Pancreas (tissue), 10 donors: ENCODE results near the gene PON3. TPM values are rescaled to one million over a fixed set of nuclear protein-coding genes. Genes with fewer than 3 reads are reported as not detected.

Experiments
- ATAC-seq, 4 donors: fragments of 200-7000 bp; cut with Tn5 transposase; one replicate each; pipeline versions ENCODE4 v1.8.0 to v1.9.1; 2020; ENCODE audit warnings: mild to moderate bottlenecking in 4 of 4, moderate library complexity in 4 of 4
- DNase-seq, 6 donors: peaks; one replicate each; pipeline ENCODE4 v3.0.0-alpha.2; 2020
- FAIRE-seq: peaks from 2 replicates; lab custom pipeline; 2012; peaks lifted over from hg19 to GRCh38; lab: Jason Lieb, UNC
- H3K27ac ChIP-seq, 4 donors: fragments of 200-600 bp; sonication (generic); 1 replicate in 3 of 4; 2 replicates in 1 of 4; pipeline versions ENCODE4 v1.5.0 to v1.8.0; 2020
- H3K27me3 ChIP-seq, 4 donors: fragments of 200-600 bp; one replicate each; pipeline ENCODE4 v1.8.0; 2021
- H3K36me3 ChIP-seq, 3 donors: fragments of 200-600 bp; sonication (generic) in 1 of 3; one replicate each; pipeline versions ENCODE4 v1.5.0 to v1.8.0; 2020 to 2021
- H3K4me1 ChIP-seq, 3 donors: fragments of 200-600 bp; one replicate each; pipeline ENCODE4 v1.8.0; 2021
- H3K4me3 ChIP-seq, 4 donors: fragments of 200-600 bp; sonication (generic) in 2 of 4; one replicate each; pipeline versions ENCODE4 v1.5.0 to v1.8.0; 2020 to 2021
- H3K9me3 ChIP-seq, 4 donors: fragments of 200-600 bp; one replicate each; pipeline ENCODE4 v1.8.0; 2021
- WGBS, 2 donors: extraction: QIAGEN DNeasy Blood & Tissue Kit; methylation state at CpG; one replicate each; pipeline ENCODE4 v1.1.7; 2013; 5-methylcytosine and 5-hydroxymethylcytosine counted together
- intact Hi-C, 3 donors: fragments of 100-400 bp; cut with DNase I; formaldehyde crosslinking; loops; one replicate each; pipeline versions ENCODE4 v1.11.1 to v1.14.2; 2022
- polyA plus RNA-seq, 2 donors: library from polyadenylated mRNA; stranded (reverse); fragments of 200-250 nt; gene quantifications; one replicate each; pipeline ENCODE4 v1.2.3, GENCODE V29; 2013
- total RNA-seq, 6 donors: library from RNA; stranded (reverse); fragmentation: NEBNext Ultra II Directional in 4 of 6; extraction: Animal tissue kit (Norgen Biotek cat#: 25700) in 4 of 6; gene quantifications; one replicate each; pipeline versions ENCODE4 v1.2.1 to v1.2.4, GENCODE V29; 2021 to 2023
- TF ChIP-seq, protein P1 (sequence below), 4 donors: fragments of 200-600 bp; sonication (generic) in 3 of 4; IDR thresholded peaks; one replicate each; pipeline versions ENCODE4 v1.5.0 to v1.8.0; 2021; ENCODE audit warnings: antibody characterized with exemption in 4 of 4
- donor health status: healthy with polysubstance abuse.
- donor health status: DM: no; HTN: no; CAD: no; lungs with moderate emphysema.
- donor health status: DM: no; HTN: no; CAD: no.
- donor health status: control.
- donor health status: control.
- donor health status: Bipolar disorder and iron deficiency.
- donor health status: DM: yes; HTN: yes; CAD: no.
- donor health status: DM: no; HTN: no; CAD: no.
- donor health status: DM: no; HTN: no; CAD: no.
- donor health status: DM: yes; HTN: yes; CAD: no.

The PON3 gene
- total RNA-seq (1 to 10 TPM; 2.4 to 5.5 (median 3.3) TPM), polyA plus RNA-seq (1 to 10 TPM; 5.8 to 9.3 TPM)

DNA sequence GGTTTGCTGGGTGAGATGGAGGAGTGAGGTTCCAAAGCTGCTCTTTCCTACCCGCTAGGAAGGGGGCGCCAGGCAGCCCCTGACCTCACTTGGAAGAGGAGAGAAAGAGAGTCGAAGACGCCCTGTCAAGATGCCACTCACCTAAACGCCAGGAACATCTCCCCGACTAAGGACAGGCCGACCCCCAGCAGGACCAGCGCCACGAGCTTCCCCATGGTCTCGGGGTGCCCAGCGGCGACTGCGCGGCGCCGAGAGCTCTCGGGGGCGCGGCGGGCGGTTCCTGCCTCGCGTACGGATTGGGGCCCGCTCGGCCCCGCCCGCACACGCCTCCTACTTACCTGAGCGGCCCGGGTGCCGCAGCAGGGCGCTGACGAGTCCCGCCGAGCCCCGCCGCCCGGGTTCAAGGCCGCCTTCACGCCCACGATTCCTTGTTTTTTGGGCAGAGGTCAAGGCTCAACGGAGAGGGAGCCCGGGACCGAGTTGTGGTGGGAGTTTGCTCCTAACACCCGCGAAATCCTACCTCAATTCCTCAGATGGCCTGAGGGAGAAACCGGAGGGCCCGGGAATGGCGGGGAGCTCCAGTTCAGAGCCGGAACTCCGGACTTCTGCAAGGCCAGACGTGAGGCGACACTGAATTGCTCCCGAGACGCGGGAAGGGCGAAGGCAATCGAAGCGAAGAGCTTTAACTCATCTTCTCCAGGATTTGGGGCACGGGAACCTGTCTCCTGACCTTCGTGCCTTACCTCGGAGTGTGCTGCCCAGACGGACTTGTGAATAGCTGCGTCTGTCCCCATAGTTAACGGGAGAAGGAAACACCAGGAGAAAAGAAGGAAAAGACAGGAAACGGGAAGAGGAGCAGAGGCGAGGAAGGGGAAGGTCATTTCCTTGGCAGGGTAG is at the start of gene PON3:
TSS of gene PON3 (minus strand) at position 240 of the 897 bp plus-strand sequence. CDS start at position 215, 25 bp downstream.
- peak; percentile 51 to 84 (median 64) for DNase-seq
- H3K27ac ChIP-seq = peak within 1 kb of the TSS; percentile 56 to 66 (median 58)
- peak within 1 kb of the TSS; percentile 48 to 61 (median 58) for H3K4me3 ChIP-seq
- H3K36me3 ChIP-seq = no peaks in the 10 kb centered on the region
- peak; percentile 95 to 97 (median 96) for ATAC-seq
- peaks cover 0 to 4% (median 0%) of the 10 kb centered on the region in 3 donors for H3K4me1 ChIP-seq
- no peak for FAIRE-seq
- H3K27me3 ChIP-seq = no peaks in the 10 kb centered on the region
- TF ChIP-seq, protein P1, sequence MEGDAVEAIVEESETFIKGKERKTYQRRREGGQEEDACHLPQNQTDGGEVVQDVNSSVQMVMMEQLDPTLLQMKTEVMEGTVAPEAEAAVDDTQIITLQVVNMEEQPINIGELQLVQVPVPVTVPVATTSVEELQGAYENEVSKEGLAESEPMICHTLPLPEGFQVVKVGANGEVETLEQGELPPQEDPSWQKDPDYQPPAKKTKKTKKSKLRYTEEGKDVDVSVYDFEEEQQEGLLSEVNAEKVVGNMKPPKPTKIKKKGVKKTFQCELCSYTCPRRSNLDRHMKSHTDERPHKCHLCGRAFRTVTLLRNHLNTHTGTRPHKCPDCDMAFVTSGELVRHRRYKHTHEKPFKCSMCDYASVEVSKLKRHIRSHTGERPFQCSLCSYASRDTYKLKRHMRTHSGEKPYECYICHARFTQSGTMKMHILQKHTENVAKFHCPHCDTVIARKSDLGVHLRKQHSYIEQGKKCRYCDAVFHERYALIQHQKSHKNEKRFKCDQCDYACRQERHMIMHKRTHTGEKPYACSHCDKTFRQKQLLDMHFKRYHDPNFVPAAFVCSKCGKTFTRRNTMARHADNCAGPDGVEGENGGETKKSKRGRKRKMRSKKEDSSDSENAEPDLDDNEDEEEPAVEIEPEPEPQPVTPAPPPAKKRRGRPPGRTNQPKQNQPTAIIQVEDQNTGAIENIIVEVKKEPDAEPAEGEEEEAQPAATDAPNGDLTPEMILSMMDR (IDR thresholded peaks at IDR 0.05) = peak in 2 of 4 donors; percentile 22 to 26
- H3K9me3 ChIP-seq = no peaks in the 10 kb centered on the region
- WGBS, 2 donors = 4 to 8% methylated on average over 68 of the region's 68 CpGs
- intact Hi-C loops = no loop called here

DNA sequence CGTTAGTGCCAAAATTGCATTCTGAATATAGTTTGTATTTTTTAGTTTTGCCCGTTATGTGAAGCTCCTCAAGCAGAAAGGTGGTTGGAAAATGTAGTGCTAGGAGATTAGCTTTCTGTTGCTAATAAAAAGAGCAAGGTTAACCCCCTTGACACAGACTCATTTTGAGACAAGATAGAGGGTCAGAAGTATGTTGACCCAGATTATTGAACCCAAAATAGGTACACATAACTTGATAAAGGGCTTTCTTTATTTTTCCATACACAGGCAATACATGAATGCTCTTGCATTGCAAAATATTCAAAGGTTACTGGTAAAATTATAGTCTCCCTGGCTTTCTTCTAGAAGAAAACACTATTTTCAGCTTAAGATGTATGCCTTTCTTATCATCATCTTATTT is 48.6 kb upstream of the PON3 start:
- Histone ChIP-seq H3K27ac (no peak overlapping the region), H3K36me3 (no peaks in the 10 kb centered on the region), H3K27me3 (no peaks in the 10 kb centered on the region), H3K4me1 (no peaks in the 10 kb centered on the region), H3K4me3 (no peak overlapping the region), H3K9me3 (no peaks in the 10 kb centered on the region)
- WGBS, 2 donors = 56 to 68% methylated on average over 2 of the region's 2 CpGs
- DNase-seq (no peak), ATAC-seq (no peak), FAIRE-seq (no peak)
- intact Hi-C loops = no loop called here
- TF ChIP-seq, protein P1 (IDR thresholded peaks at IDR 0.05) = no peak

DNA sequence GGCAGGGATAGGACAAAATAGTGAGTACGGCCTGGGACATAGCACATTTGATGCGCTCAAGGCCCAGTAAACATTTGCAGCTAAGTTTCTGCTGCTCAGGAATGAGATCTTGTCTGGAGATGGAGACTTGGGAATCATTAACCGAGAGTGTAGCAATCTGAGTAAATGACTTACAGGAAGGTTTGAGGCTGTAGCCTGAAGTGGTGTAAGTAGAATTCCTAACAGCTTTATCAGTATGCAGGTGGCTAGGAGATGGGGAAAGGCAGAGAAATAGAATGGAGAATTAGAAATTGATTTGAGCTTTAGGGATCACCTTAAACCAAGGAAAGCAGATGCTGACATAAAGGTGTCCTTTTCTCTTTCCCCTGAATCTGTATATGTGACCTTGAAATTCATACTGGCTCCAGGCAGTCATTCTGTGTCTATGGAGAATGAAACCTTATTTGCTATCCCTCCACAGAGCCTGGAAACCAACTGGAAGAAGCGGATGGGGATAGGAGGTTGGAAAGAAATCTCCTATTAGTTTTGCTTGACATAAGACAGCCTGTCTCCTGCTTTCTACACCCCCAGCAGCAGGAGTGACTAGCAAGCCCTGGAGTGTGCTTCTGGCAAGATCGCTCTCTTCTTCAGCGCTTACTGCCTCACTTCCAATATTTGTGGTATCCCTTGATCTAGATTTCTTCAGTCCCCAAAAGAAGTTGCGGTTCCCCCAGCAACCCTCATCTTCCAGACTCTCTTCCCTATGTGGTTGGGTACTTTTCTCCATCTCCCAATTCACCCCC is 45.1 kb upstream of the PON3 start:
- Histone ChIP-seq H3K27ac (no peak overlapping the region), H3K9me3 (no peaks in the 10 kb centered on the region), H3K4me3 (no peak overlapping the region), H3K4me1 (no peaks in the 10 kb centered on the region), H3K36me3 (no peaks in the 10 kb centered on the region), H3K27me3 (no peaks in the 10 kb centered on the region)
- intact Hi-C loops = no loop called here
- TF ChIP-seq, protein P1 (IDR thresholded peaks at IDR 0.05) = no peak
- DNase-seq = no peak
- WGBS, 2 donors = 67 to 71% methylated on average over 7 of the region's 7 CpGs
- ATAC-seq = peak; percentile 55 to 93 (median 77)
- no peak for FAIRE-seq

DNA sequence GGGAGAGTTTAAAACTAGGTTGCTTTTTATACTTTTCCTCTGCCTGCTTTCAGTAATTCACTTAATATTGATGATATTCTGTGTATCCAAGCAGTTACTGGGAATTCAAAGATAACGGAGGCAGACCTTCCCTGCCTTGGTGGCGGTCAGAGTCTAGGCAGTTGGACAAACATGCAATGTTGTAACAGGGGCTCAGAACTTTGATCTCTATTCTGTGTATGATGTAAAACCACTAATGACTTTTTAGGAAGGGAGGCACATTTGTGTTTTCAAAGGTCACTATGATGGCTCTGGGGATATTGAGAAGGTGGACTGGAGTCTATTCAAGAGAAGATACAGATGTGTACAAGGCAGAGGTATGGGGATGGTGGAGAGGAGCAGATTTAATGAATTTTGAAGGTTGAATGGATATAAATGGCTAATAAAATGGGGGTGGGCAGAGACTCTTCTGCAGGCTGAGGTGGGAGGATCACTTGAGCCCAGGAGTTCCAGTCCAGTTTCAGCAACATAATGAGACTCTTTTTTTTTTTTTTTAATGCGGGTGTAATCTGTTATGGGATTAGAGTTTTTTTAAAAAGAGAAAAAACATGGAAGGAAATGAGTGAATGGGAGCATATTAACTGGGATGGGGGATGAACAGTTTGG is 44.3 kb upstream of the PON3 start:
- 77 to 81% methylated on average over 3 of the region's 3 CpGs for WGBS, 2 donors
- peak in 1 of 4 donors; percentile 15 for ATAC-seq
- no peaks in the 10 kb centered on the region for H3K4me1 ChIP-seq
- H3K4me3 ChIP-seq = no peak overlapping the region
- H3K9me3 ChIP-seq = no peaks in the 10 kb centered on the region
- no peak for DNase-seq
- H3K27me3 ChIP-seq = no peaks in the 10 kb centered on the region
- TF ChIP-seq, protein P1 (IDR thresholded peaks at IDR 0.05) = no peak
- H3K27ac ChIP-seq = no peak overlapping the region
- intact Hi-C loops = no loop called here
- no peak for FAIRE-seq
- H3K36me3 ChIP-seq = no peaks in the 10 kb centered on the region
